HUES6 (cell line): Measurements from ENCODE around the gene PLEKHJ1.
A peak's percentile ranks its signal among the peaks of the same experiment; 100 is the strongest.

ENCODE experiments used
- H3K27ac ChIP-seq: 2 replicates; pipeline ENCODE4 v1.7.0; 2013; ENCODE audit warnings: low read depth, mild to moderate bottlenecking, low read length, inconsistent platforms
- H3K27me3 ChIP-seq: 2 replicates; pipeline ENCODE4 v1.6.1; 2013; ENCODE audit warnings: low read length; ENCODE audit not compliant: control insufficient read depth, insufficient read depth
- H3K36me3 ChIP-seq: 2 replicates; pipeline ENCODE4 v1.6.1; 2013; ENCODE audit warnings: low read length; ENCODE audit not compliant: control insufficient read depth, insufficient read depth
- H3K4me1 ChIP-seq: 2 replicates; pipeline ENCODE4 v1.6.1; 2013; ENCODE audit warnings: low read length; ENCODE audit not compliant: control insufficient read depth, insufficient read depth
- H3K4me3 ChIP-seq: 2 replicates; pipeline ENCODE4 v1.5.1; 2013; ENCODE audit warnings: low read depth, low read length
- H3K9ac ChIP-seq: one replicate; pipeline ENCODE4 v1.6.1; 2013; ENCODE audit warnings: mild to moderate bottlenecking, low read length
- H3K9me3 ChIP-seq: 2 replicates; pipeline ENCODE4 v1.6.1; 2013; ENCODE audit warnings: low read depth, low read length; ENCODE audit not compliant: control insufficient read depth, insufficient read depth

PLEKHJ1 gene

GRCh38 chr19:2198317-2198716 is 37.8 kb downstream of the PLEKHJ1 start:
- peaks cover 3% of the 10 kb centered on the region; the same call in 1 of the 2 replicates for H3K4me1 ChIP-seq
- H3K4me3 ChIP-seq: no peak overlapping the region
- no peaks in the 10 kb centered on the region for H3K27me3 ChIP-seq
- H3K9ac ChIP-seq: no peak overlapping the region
- H3K9me3 ChIP-seq: no peaks in the 10 kb centered on the region
- peaks cover 56% of the 10 kb centered on the region for H3K36me3 ChIP-seq
- H3K27ac ChIP-seq: no peak overlapping the region

- Histone ChIP-seq H3K4me3 (no peak overlapping the region), H3K4me1 (peaks cover 3% of the 10 kb centered on the region; the same call in 1 of the 2 replicates), H3K27ac (no peak overlapping the region), H3K36me3 (peaks cover 61% of the 10 kb centered on the region), H3K27me3 (no peaks in the 10 kb centered on the region), H3K9me3 (no peaks in the 10 kb centered on the region), H3K9ac (no peak overlapping the region)
Measured at GRCh38 chr19:2197270-2197669, 38.9 kb downstream of the PLEKHJ1 start.

- H3K4me3 ChIP-seq: no peak overlapping the region
- no peaks in the 10 kb centered on the region for H3K27me3 ChIP-seq
- no peak overlapping the region for H3K9ac ChIP-seq
- H3K36me3 ChIP-seq: peaks cover 63% of the 10 kb centered on the region
- no peak overlapping the region for H3K27ac ChIP-seq
- peaks cover 3% of the 10 kb centered on the region; the same call in 1 of the 2 replicates for H3K4me1 ChIP-seq
- H3K9me3 ChIP-seq: no peaks in the 10 kb centered on the region
Measured at GRCh38 chr19:2195914-2196313, 40.2 kb downstream of the PLEKHJ1 start.

GRCh38 chr19:2195361-2195760 is 40.8 kb downstream of the PLEKHJ1 start:
- Histone ChIP-seq H3K4me3 (no peak overlapping the region), H3K4me1 (peaks cover 3% of the 10 kb centered on the region; the same call in 1 of the 2 replicates), H3K9me3 (no peaks in the 10 kb centered on the region), H3K9ac (no peak overlapping the region), H3K27me3 (no peaks in the 10 kb centered on the region), H3K36me3 (peaks cover 68% of the 10 kb centered on the region), H3K27ac (no peak overlapping the region)

GRCh38 chr19:2194513-2195078 is 41.5 kb downstream of the PLEKHJ1 start:
- Histone ChIP-seq H3K4me1 (peaks cover 3% of the 10 kb centered on the region; the same call in 1 of the 2 replicates), H3K36me3 (peaks cover 70% of the 10 kb centered on the region), H3K9me3 (no peaks in the 10 kb centered on the region), H3K27ac (no peak overlapping the region), H3K4me3 (no peak overlapping the region), H3K9ac (no peak overlapping the region), H3K27me3 (no peaks in the 10 kb centered on the region)

- H3K4me1 ChIP-seq: no peaks in the 10 kb centered on the region
- peaks cover 78% of the 10 kb centered on the region for H3K36me3 ChIP-seq
- peak overlapping the region; percentile 15 for H3K9ac ChIP-seq
- no peak overlapping the region for H3K4me3 ChIP-seq
- H3K9me3 ChIP-seq: no peaks in the 10 kb centered on the region
- H3K27ac ChIP-seq: no peak overlapping the region
- H3K27me3 ChIP-seq: no peaks in the 10 kb centered on the region
Measured at GRCh38 chr19:2193807-2194206, 42.3 kb downstream of the PLEKHJ1 start.

GRCh38 chr19:2192862-2193261 is 43.3 kb downstream of the PLEKHJ1 start:
- no peak overlapping the region for H3K4me3 ChIP-seq
- no peaks in the 10 kb centered on the region for H3K9me3 ChIP-seq
- no peak overlapping the region for H3K27ac ChIP-seq
- H3K27me3 ChIP-seq: no peaks in the 10 kb centered on the region
- peaks cover 84% of the 10 kb centered on the region for H3K36me3 ChIP-seq
- no peaks in the 10 kb centered on the region for H3K4me1 ChIP-seq
- H3K9ac ChIP-seq: no peak overlapping the region

- Histone ChIP-seq H3K27ac (no peak overlapping the region), H3K36me3 (peaks cover 82% of the 10 kb centered on the region), H3K4me1 (no peaks in the 10 kb centered on the region; the same call in 1 of the 2 replicates), H3K9ac (no peak overlapping the region), H3K27me3 (no peaks in the 10 kb centered on the region), H3K9me3 (no peaks in the 10 kb centered on the region), H3K4me3 (no peak overlapping the region)
Measured at GRCh38 chr19:2191456-2192310, 44.4 kb downstream of the PLEKHJ1 start.

GRCh38 chr19:2190848-2191455 is 45.2 kb downstream of the PLEKHJ1 start:
- Histone ChIP-seq H3K4me1 (peaks cover 6% of the 10 kb centered on the region; the same call in 1 of the 2 replicates), H3K4me3 (no peak overlapping the region), H3K9me3 (no peaks in the 10 kb centered on the region), H3K27ac (no peak overlapping the region), H3K36me3 (peaks cover 85% of the 10 kb centered on the region), H3K9ac (no peak overlapping the region), H3K27me3 (no peaks in the 10 kb centered on the region)

GRCh38 chr19:2189880-2190279 is 46.2 kb downstream of the PLEKHJ1 start:
- H3K27ac ChIP-seq: no peak overlapping the region
- no peaks in the 10 kb centered on the region for H3K9me3 ChIP-seq
- H3K4me3 ChIP-seq: no peak overlapping the region
- H3K4me1 ChIP-seq: peaks cover 9% of the 10 kb centered on the region; the same call in 1 of the 2 replicates
- H3K36me3 ChIP-seq: peaks cover 74% of the 10 kb centered on the region
- H3K27me3 ChIP-seq: no peaks in the 10 kb centered on the region
- H3K9ac ChIP-seq: no peak overlapping the region
